ENCODE measurements around the gene NEK6. TPM values are rescaled to one million over a fixed set of nuclear protein-coding genes. Genes with fewer than 3 reads are reported as not detected.

The NEK6 gene
- total RNA-seq, 1 donor from 2014 or later, result 15.7 TPM

DNA sequence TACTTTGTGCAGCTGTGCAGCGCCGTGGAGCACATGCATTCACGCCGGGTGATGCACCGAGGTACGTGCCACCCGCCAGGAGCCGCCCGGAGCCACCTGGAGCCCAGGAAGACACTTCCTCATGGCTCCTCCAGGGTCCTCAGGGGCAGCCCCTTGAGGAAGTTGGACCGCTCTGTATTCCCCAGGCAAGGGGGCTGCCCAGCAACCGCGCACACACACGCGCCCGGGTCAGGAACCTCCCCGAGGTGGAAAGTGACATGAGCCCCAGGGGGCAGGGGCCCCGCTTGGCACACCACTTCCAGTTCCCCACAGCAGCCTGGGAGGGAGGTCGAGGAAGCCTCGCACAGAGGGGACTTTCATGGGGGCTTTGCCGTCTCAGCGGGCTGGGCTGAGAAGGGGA lies 68.6 kb downstream of the NEK6 start:
- peaks cover 7 to 13% (median 11%) of the 10 kb centered on the region in 3 donors for H3K4me1 ChIP-seq (ENCODE audit: control insufficient read depth in 3 of 3, insufficient read depth in 3 of 3, low read length in 3 of 3)
- H3K36me3 ChIP-seq (ENCODE audit: control insufficient read depth in 3 of 3, insufficient read depth in 3 of 3, low read length in 3 of 3), result peaks cover 0 to 32% (median 9%) of the 10 kb centered on the region in 3 donors
- no peaks in the 10 kb centered on the region for H3K27me3 ChIP-seq (ENCODE audit: control insufficient read depth in 3 of 3, insufficient read depth in 3 of 3, low read length in 3 of 3)
- H3K9ac ChIP-seq (ENCODE audit: low read depth in 1 of 3, low read length in 3 of 3), result no peak overlapping the region
- H3K27ac ChIP-seq (ENCODE audit: low read depth, low read length), result no peak overlapping the region
- H3K4me3 ChIP-seq (ENCODE audit: low read length in 3 of 3), result no peak overlapping the region
- H3K9me3 ChIP-seq (ENCODE audit: control insufficient read depth in 3 of 3, low read length in 3 of 3), result no peaks in the 10 kb centered on the region

DNA sequence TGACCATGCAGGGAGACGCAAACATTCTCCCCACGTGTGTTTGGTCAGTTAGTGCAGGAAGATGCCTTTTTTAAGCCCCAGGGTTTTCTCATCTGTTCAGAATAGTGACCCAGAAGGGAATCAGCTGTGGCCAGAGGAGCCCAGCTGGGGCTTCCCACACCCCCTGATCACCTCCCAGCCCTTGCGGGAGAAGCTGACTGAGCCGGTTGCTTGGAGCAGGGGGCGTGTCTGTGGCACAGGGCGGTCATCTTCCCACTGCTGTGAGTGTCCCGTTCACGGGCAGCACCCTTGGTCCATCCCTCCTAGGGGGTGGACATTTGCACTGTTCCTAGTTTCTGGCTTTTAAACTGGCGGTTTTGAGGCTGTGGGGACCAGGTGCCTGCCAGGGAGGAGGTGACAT lies 69.7 kb downstream of the NEK6 start:
- H3K9ac ChIP-seq (ENCODE audit: low read depth in 1 of 3, low read length in 3 of 3), result no peak overlapping the region
- peaks cover 0 to 27% (median 7%) of the 10 kb centered on the region in 3 donors for H3K36me3 ChIP-seq (ENCODE audit: control insufficient read depth in 3 of 3, insufficient read depth in 3 of 3, low read length in 3 of 3)
- peaks cover 7 to 13% (median 13%) of the 10 kb centered on the region in 3 donors for H3K4me1 ChIP-seq (ENCODE audit: control insufficient read depth in 3 of 3, insufficient read depth in 3 of 3, low read length in 3 of 3)

DNA sequence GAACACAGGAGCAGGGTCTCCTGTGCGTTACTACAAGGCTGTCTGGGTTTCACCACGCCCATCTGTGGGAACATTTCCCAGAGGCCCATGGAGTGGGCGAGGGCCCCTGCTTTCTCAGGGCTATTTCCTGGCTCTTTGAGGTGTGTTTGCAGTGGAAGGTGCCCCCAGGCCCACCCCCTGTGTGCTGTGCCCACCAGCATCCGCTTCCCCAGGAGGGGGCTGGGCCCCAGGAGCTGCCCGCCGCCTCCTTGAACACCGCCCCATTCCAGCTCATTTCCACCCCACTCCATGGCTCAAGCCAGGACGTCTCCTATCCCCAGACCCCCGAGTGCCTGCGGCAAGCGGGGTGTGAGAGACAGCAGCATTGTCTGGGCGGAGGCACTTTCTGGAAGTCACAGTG lies 70.5 kb downstream of the NEK6 start:
- Histone ChIP-seq H3K9ac (ENCODE audit: low read depth in 1 of 3, low read length in 3 of 3) (no peak overlapping the region), H3K4me1 (ENCODE audit: control insufficient read depth in 3 of 3, insufficient read depth in 3 of 3, low read length in 3 of 3) (peaks cover 7 to 13% (median 13%) of the 10 kb centered on the region in 3 donors), H3K36me3 (ENCODE audit: control insufficient read depth in 3 of 3, insufficient read depth in 3 of 3, low read length in 3 of 3) (peaks cover 0 to 28% (median 5%) of the 10 kb centered on the region in 3 donors), H3K27me3 (ENCODE audit: control insufficient read depth in 3 of 3, insufficient read depth in 3 of 3, low read length in 3 of 3) (no peaks in the 10 kb centered on the region), H3K4me3 (ENCODE audit: low read length in 3 of 3) (no peak overlapping the region), H3K9me3 (ENCODE audit: control insufficient read depth in 3 of 3, low read length in 3 of 3) (no peaks in the 10 kb centered on the region), H3K27ac (ENCODE audit: low read depth, low read length) (no peak overlapping the region)

More for the DNA sequence above, 69.7 kb downstream of the NEK6 start:
- H3K9me3 ChIP-seq (ENCODE audit: control insufficient read depth in 3 of 3, low read length in 3 of 3), result no peaks in the 10 kb centered on the region
- no peak overlapping the region for H3K4me3 ChIP-seq (ENCODE audit: low read length in 3 of 3)
- no peak overlapping the region for H3K27ac ChIP-seq (ENCODE audit: low read depth, low read length)
- no peaks in the 10 kb centered on the region for H3K27me3 ChIP-seq (ENCODE audit: control insufficient read depth in 3 of 3, insufficient read depth in 3 of 3, low read length in 3 of 3)

DNA sequence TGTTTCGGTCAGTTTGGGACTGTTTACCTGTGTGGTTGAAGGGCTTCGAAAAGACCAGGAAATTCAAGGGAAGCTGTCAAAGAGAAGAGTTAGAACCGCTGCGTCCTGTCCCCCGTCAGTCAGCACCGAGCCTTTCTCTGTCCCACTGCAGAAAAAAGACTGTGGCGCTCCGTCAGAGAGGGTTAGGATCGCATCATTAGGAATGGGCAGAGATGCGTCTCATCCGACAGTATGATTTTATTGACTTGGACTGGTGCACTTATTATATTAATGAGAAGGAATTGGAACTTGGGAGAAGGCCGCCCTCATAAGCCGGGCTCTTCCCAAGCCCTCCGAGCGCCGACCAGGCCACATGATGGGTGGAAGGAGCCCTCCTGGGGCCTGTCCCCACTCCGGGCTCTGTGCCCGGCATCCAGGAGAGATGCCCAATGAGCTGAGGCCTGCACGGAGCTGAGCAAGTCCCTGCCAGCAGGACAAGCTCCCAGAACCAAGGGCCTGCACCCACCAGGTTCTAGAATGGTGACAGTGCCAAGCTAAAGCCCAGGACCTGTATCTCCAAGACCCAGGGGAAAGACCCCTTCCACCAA lies 71.5 kb downstream of the NEK6 start:
- Histone ChIP-seq H3K36me3 (ENCODE audit: control insufficient read depth in 3 of 3, insufficient read depth in 3 of 3, low read length in 3 of 3) (peaks cover 0 to 31% (median 5%) of the 10 kb centered on the region in 3 donors), H3K27me3 (ENCODE audit: control insufficient read depth in 3 of 3, insufficient read depth in 3 of 3, low read length in 3 of 3) (no peaks in the 10 kb centered on the region), H3K4me3 (ENCODE audit: low read length in 3 of 3) (no peak overlapping the region), H3K27ac (ENCODE audit: low read depth, low read length) (no peak overlapping the region), H3K4me1 (ENCODE audit: control insufficient read depth in 3 of 3, insufficient read depth in 3 of 3, low read length in 3 of 3) (peaks cover 7 to 13% (median 13%) of the 10 kb centered on the region in 3 donors), H3K9me3 (ENCODE audit: control insufficient read depth in 3 of 3, low read length in 3 of 3) (no peaks in the 10 kb centered on the region), H3K9ac (ENCODE audit: low read depth in 1 of 3, low read length in 3 of 3) (no peak overlapping the region)

DNA sequence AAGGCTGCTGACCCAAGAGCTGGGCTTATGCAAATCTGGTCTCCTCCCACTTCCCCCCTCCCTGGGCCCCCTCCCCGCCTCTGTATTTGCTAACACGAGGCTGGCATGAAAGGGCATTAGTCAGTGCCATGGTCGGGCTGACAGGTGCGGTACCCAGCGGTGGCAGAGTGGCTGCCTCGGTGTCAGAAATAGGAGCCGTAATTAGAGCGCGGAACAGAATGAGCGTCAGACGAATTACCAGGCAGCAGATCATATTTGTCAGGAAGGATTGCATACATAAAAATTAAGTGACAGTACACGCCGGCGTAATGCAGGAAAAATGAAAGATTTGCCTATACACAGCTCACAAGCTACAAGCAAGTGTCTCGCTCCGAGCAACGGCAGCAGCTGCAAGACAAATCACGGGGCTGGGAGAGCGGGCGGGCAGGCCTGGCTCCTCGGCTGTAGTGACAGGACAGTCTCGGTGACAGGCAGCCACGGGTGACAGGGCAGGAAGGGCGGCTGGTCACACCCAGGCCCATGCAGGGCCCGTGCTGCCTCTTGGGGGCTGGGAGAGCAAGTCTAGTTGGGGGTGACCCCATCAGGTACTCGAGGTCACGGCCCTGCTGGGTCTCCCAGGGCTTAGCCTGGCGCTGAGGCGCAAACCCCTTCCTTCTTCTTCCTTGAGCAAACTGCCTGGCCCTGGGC lies 72.4 kb downstream of the NEK6 start:
- peak overlapping the region; percentile 41 to 54 (median 43) for H3K4me3 ChIP-seq (ENCODE audit: low read length in 3 of 3)
- no peaks in the 10 kb centered on the region for H3K27me3 ChIP-seq (ENCODE audit: control insufficient read depth in 3 of 3, insufficient read depth in 3 of 3, low read length in 3 of 3)
- H3K9ac ChIP-seq (ENCODE audit: low read depth in 1 of 3, low read length in 3 of 3), result peak overlapping the region; percentile 62 to 79 (median 65)
- no peaks in the 10 kb centered on the region for H3K9me3 ChIP-seq (ENCODE audit: control insufficient read depth in 3 of 3, low read length in 3 of 3)
- H3K4me1 ChIP-seq (ENCODE audit: control insufficient read depth in 3 of 3, insufficient read depth in 3 of 3, low read length in 3 of 3), result peaks cover 7 to 13% (median 13%) of the 10 kb centered on the region in 3 donors
- H3K36me3 ChIP-seq (ENCODE audit: control insufficient read depth in 3 of 3, insufficient read depth in 3 of 3, low read length in 3 of 3), result peaks cover 0 to 32% (median 7%) of the 10 kb centered on the region in 3 donors
- peak overlapping the region; percentile 82 for H3K27ac ChIP-seq (ENCODE audit: low read depth, low read length)

DNA sequence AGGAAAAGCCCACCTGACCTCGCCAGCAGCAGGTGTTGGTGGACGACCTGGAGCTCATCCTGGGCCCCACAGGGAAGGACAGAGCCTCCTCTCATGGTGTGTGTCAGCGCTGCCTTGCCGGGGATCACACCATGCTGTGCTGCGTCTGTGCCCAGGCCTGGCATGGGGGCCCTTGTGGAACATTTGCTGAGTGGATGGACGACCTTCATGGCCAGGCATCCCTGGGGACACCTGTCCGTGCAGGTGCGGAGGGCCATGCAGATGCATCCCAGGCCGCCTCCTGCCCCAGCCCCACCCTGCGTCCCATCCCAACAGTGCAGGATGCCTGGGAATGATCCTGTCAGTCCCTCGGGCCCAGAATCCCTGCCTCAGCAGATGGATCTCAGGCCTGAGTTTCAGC lies 73.8 kb downstream of the NEK6 start:
- peaks cover 7 to 13% (median 13%) of the 10 kb centered on the region in 3 donors for H3K4me1 ChIP-seq (ENCODE audit: control insufficient read depth in 3 of 3, insufficient read depth in 3 of 3, low read length in 3 of 3)
- no peak overlapping the region for H3K27ac ChIP-seq (ENCODE audit: low read depth, low read length)
- no peak overlapping the region for H3K9ac ChIP-seq (ENCODE audit: low read depth in 1 of 3, low read length in 3 of 3)
- peaks cover 0 to 32% (median 7%) of the 10 kb centered on the region in 3 donors for H3K36me3 ChIP-seq (ENCODE audit: control insufficient read depth in 3 of 3, insufficient read depth in 3 of 3, low read length in 3 of 3)
- H3K9me3 ChIP-seq (ENCODE audit: control insufficient read depth in 3 of 3, low read length in 3 of 3), result no peaks in the 10 kb centered on the region
- no peaks in the 10 kb centered on the region for H3K27me3 ChIP-seq (ENCODE audit: control insufficient read depth in 3 of 3, insufficient read depth in 3 of 3, low read length in 3 of 3)
- no peak overlapping the region for H3K4me3 ChIP-seq (ENCODE audit: low read length in 3 of 3)

DNA sequence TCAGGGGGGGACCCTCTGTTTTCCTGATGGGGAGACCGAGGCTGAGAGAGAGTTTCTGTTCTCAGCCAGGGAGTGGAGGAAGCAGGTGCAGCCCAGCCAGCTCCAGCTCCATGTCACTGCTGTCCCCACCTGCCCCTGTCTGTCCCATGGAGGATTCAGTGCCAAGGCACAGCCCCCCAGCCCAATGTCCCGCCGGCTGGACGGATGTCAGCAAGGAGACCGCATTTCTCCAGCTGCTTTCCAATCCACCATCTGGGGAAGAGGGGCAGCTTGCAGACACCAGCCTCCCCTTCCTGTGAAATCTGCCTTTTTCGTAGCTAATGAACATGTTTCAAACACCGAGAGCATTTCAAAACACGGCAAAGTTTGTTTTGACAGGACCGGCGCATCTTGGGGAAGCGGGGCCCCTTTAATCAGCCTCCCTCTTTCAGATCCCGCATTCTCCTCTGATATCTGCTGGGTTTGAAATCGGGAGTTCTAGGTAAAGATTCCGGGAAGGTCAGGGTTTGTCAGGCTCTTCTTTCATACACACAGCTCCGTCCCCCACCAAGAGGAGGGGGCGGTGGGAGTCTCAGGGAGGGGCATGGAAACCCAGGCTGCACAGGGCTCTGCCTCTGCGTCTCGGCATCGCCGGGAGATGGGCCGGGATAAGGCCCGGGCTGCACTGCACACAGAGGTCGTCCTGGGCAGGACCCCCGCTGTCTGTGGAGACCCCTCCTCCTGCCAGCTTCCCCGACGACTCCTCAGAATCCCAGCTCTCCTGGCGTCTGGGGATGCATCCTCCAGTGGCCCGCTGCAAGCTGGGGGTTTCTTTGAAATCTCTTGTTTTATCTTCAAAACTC lies 74.8 kb downstream of the NEK6 start:
- peaks cover 0 to 30% (median 3%) of the 10 kb centered on the region in 3 donors for H3K36me3 ChIP-seq (ENCODE audit: control insufficient read depth in 3 of 3, insufficient read depth in 3 of 3, low read length in 3 of 3)
- no peak overlapping the region for H3K27ac ChIP-seq (ENCODE audit: low read depth, low read length)
- H3K4me1 ChIP-seq (ENCODE audit: control insufficient read depth in 3 of 3, insufficient read depth in 3 of 3, low read length in 3 of 3), result peaks cover 7 to 13% (median 13%) of the 10 kb centered on the region in 3 donors
- H3K27me3 ChIP-seq (ENCODE audit: control insufficient read depth in 3 of 3, insufficient read depth in 3 of 3, low read length in 3 of 3), result no peaks in the 10 kb centered on the region
- H3K4me3 ChIP-seq (ENCODE audit: low read length in 3 of 3), result no peak overlapping the region
- H3K9me3 ChIP-seq (ENCODE audit: control insufficient read depth in 3 of 3, low read length in 3 of 3), result peaks cover 1 to 6% (median 3%) of the 10 kb centered on the region in 3 donors
- H3K9ac ChIP-seq (ENCODE audit: low read depth in 1 of 3, low read length in 3 of 3), result no peak overlapping the region

DNA sequence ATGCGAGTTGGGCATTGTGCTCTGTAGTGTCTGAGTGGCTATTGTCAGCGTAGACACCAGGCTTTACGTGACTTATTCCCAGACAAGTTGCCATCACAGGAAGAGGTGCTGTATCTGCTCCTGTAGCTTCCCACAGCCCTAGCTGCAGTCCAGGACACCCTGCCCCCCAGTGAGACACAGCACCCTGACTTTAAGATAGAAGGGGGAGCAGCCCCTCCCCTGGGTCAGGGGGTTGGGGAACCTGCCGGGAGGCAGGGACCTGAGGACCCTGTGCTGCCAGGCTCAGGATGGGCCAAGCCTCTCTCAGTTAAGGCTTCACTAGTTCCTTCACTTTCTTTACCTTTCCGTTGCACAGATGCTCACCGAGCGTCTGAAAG lies 75.4 kb downstream of the NEK6 start:
- no peak overlapping the region for H3K27ac ChIP-seq (ENCODE audit: low read depth, low read length)
- no peak overlapping the region for H3K9ac ChIP-seq (ENCODE audit: low read depth in 1 of 3, low read length in 3 of 3)
- peaks cover 3 to 8% (median 6%) of the 10 kb centered on the region in 3 donors for H3K9me3 ChIP-seq (ENCODE audit: control insufficient read depth in 3 of 3, low read length in 3 of 3)
- no peak overlapping the region for H3K4me3 ChIP-seq (ENCODE audit: low read length in 3 of 3)
- peaks cover 7 to 13% (median 13%) of the 10 kb centered on the region in 3 donors for H3K4me1 ChIP-seq (ENCODE audit: control insufficient read depth in 3 of 3, insufficient read depth in 3 of 3, low read length in 3 of 3)
- H3K27me3 ChIP-seq (ENCODE audit: control insufficient read depth in 3 of 3, insufficient read depth in 3 of 3, low read length in 3 of 3), result no peaks in the 10 kb centered on the region
- H3K36me3 ChIP-seq (ENCODE audit: control insufficient read depth in 3 of 3, insufficient read depth in 3 of 3, low read length in 3 of 3), result peaks cover 0 to 26% (median 5%) of the 10 kb centered on the region in 3 donors

DNA sequence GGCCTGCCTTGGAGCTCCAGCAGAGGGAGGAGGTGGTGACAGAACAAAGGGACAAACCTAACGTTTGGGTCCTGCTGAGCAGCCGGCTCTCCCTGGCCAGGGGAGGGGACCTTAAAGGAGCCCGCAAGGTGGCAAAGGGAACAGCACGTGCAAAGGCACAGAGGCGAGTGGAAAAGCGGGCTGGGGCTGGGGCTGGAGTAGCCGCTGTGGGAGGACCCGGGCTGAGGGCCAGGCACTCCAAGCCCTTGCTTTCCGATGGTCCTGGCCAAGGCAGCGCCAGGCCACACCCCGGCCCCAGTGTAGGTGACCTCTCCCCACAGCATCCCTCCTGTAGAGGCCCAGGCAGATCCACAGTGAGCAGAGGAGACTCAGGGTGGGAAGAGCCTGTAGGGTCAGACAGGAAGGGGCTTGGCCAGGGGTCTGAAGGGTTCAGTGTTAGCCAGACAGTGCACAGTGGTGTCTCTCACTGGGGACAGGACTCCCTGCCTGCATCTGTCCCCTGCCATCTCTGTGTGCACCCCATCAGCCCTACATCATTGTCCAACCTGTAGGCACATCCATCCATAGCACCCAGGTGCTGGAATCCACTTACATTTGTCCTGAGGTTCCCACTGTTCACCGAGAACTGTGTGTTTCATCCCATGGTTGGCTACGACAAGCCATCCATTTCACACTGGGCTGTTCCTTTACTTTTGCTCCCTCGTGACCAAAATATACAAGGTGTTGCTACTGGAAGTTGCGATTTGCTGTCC lies 77.0 kb downstream of the NEK6 start:
- Histone ChIP-seq H3K27ac (ENCODE audit: low read depth, low read length) (no peak overlapping the region), H3K4me3 (ENCODE audit: low read length in 3 of 3) (no peak overlapping the region), H3K27me3 (ENCODE audit: control insufficient read depth in 3 of 3, insufficient read depth in 3 of 3, low read length in 3 of 3) (peaks cover 0 to 7% (median 0%) of the 10 kb centered on the region in 3 donors), H3K9me3 (ENCODE audit: control insufficient read depth in 3 of 3, low read length in 3 of 3) (peaks cover 3 to 8% (median 6%) of the 10 kb centered on the region in 3 donors), H3K36me3 (ENCODE audit: control insufficient read depth in 3 of 3, insufficient read depth in 3 of 3, low read length in 3 of 3) (peaks cover 0 to 19% (median 5%) of the 10 kb centered on the region in 3 donors), H3K4me1 (ENCODE audit: control insufficient read depth in 3 of 3, insufficient read depth in 3 of 3, low read length in 3 of 3) (peaks cover 7 to 11% (median 10%) of the 10 kb centered on the region in 3 donors), H3K9ac (ENCODE audit: low read depth in 1 of 3, low read length in 3 of 3) (no peak overlapping the region)

Data from skeletal muscle tissue (tissue), 4 donors.